GM19463 (cell line): ENCODE data around the gene COX6B2.

Experiments
- ATAC-seq: cut with Tn5 transposase; IDR thresholded peaks from one replicate; pipeline ENCODE4 v1.9.1; 2021; ENCODE audit warnings: mild to moderate bottlenecking, moderate library complexity; ENCODE audit not compliant: unreplicated experiment

Gene COX6B2

DNA sequence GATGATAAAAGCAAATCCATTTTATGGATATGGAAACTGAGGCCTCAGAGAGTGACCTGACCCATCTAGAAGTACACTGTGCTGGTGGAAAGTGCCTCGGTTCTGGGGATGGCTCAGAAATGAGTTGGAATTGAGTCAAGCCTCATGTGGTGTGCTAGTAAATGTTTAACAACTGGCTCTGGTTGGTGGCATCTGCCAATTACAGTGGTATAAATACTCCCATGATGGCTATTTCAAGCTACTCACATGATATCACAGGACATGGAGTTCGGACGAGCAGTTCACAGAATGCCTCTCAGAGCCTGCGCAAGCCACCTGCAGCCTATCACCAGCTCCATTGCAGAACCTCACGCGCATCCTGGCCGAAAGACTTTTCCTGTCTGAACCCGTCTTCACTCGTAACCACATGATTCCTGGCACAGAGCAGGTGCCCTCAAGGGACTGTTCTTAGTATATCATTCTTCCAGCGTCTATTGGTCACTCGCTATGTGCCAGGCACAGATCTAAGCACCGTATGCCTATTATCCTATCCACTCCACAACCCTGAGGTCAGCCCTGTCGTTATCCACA, 38.5 kb downstream of the COX6B2 start:
- ATAC-seq, result no peak

GRCh38 chr19:55314396-55314795, 40.1 kb downstream of the COX6B2 start:
- no peak for ATAC-seq

DNA sequence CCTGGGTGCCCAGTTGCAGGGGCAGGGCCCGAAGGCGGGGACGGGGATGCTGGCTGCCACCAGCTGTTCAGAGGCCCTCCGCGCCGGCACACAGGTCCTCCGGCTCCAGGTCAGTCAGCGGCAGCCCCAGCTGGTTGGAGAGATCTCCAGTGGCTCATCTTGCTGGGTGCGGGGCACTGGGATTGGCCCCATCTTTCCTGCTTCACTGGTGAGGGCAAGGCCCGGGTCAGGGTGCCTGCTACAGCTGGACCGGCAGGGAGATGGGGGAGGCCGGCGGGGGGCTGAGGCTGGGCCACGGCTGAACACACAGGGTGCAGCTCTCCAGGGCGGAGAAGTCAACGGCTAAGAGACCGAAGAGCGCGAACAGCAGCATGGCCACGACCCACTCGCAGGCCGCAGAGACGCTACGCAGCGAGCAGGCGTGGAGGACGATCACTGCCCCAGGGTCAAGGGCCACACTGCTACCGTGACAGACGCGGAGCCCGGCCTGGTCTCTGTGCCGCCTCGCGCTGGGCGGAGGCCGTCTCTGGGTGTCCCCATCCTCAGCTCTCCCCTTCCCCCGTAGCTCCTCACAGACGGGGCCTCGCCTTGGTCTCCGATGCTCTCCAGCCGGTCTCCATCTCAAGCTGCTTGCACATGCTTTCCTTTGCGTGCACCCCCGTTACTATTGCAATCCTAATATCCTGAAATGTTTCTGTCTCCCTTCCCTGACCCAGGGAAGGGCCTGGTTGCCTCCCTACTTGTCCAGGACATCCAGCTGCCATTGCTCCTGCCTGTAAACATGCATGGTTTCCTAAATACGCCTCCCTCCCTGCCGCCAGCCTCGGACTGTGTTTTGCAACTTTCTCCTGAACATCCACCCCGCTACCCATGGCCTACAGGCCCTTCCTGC, 41.7 kb downstream of the COX6B2 start:
- no peak for ATAC-seq

DNA sequence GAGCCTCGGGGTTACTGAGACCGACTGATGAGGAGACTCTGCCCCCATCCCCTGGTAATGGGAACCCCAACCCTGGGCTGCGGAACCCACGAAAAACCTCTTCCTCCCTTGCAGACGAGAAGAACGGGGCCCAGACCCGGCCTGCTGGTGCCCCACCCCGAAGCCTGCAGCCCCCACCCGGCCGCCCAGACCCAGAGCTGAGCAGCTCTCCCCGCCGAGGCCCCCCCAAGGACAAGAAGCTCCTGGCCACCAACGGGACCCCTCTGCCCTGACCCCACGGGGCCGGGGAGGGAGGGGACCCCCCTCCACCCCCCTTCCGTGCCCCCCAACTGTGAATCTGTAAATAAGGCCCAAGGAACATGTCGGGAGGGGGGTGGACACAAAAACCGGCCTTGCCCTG, 42.7 kb downstream of the COX6B2 start:
- ATAC-seq, result no peak

- no peak for ATAC-seq
Observed at GRCh38 chr19:55311397-55311796, 43.1 kb downstream of the COX6B2 start.

DNA sequence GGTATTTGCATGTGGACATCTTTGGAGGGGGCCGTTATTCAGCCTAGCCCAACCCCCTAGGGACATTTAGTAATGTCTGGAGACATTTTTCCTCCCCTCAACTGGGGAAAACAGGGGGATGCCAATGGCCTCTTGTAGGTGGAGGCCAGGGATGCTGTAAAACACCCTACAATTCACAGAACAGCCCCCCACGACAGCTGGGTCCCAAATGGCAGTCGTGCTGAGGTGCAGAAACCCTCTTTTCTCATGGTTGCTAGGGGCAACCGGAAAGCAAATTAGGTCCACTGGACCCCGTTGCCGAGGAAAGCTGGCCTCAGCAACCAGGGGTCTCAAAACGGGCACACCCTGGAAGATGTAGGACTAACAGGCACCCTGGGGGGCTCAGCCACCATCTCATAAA, 44.0 kb downstream of the COX6B2 start:
- no peak for ATAC-seq

- no peak for ATAC-seq
Observed at GRCh38 chr19:55309448-55309847, 45.1 kb downstream of the COX6B2 start.

DNA sequence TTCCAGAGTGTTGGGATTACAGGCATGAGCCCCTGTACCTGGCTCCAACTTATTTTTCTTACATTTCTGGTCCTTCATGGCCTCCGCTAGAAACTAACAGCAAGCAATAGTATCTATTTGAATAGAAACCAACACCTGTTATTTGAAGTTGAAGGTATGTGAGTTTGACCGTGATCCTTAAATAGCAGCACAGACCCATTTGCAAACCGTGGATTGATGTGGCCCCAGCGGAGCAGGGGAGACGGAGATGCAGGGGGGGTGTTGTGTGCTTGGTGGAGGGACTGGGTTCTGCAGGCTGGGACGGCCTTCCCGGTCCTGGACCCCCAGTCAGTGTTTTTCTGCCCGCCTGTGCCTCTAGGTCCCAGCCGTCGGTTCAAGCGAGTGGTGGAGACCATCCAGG, 46.2 kb downstream of the COX6B2 start:
- no peak for ATAC-seq

GRCh38 chr19:55306712-55307111, 47.8 kb downstream of the COX6B2 start:
- no peak for ATAC-seq

- no peak for ATAC-seq
Observed at GRCh38 chr19:55305983-55306562, 48.4 kb downstream of the COX6B2 start.

DNA sequence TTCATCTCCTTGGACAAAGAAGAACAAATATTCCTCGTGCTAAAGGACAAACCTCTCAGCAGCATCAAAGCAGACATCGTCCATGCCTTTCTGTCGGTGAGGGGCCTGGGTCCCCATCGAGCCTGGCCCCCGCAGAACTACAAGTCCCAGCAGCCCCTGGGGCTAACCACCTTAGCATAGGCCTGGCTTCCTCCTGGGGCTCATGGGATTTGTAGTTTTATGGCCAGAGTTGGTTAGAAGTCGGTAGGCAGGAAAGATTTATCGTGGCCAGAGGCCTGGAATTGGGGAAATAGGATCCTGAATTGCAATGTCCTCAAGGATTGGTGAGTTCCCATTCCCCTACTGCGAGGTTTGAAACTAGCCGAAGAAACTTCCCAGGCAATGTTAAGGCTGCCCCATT, 49.0 kb downstream of the COX6B2 start:
- ATAC-seq, result no peak

DNA sequence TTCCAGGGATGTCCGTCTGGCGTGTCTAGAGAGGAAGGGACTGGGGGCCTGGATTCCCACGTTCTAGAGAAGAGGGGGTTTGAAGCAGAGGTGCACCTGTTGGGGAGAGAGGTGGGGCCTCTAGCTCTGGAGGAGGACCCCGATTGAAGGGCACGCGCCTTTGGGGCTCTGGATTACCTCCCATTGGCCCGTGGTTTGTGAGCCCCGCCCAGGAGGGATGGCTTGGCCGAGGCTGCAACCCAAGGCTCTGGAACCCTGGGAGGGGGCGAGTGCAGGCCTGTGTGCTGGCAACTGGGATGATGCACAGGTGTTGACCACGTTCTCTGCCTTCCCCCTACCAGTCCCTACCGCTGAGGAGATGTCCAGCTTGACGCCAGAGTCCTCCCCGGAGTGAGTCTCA, 49.5 kb downstream of the COX6B2 start:
- ATAC-seq, result no peak

DNA sequence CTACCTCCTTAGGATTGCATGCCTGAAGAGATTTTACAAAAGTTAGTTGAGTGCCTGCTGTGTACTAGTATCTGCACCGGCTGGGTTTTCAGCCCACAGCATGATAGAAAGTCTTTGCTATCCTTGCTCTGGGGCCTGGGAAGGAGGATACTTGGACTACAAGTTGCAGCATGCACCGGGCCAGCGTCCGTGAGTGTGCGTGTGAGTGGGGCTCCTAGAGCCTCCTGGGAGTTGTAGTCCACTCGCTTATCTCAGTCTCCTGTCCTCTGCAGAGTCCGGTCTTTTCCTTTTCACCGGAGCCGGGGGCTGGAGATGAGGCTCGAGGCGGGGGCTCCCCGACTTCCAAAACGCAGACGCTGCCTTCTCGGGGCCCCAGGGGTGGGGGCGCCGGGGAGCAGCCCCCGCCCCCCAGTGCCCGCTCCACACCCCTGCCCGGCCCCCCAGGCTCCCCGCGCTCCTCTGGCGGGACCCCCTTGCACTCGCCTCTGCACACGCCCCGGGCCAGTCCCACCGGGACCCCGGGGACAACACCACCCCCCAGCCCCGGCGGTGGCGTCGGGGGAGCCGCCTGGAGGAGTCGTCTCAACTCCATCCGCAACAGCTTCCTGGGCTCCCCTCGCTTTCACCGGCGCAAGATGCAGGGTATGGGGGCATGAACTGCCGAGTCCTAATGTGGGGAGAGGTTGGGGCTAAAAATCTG, 50.1 kb downstream of the COX6B2 start:
- no peak for ATAC-seq

DNA sequence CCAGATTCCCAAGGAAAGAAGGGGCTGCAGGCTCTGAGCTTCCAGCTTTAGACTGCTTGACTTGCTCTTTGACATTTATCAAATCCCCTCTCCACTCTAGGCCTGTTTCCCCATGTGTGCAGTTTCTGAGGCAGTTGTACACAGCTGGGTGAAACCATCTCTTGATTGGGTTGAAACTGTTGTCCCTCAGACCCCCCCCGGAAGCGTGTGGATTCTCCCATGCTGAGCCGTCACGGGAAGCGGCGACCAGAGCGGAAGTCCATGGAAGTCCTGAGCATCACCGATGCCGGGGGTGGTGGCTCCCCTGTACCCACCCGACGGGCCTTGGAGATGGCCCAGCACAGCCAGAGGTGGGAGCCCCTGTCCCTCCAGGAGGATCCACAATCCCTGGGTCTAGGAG, 51.0 kb downstream of the COX6B2 start:
- ATAC-seq, result no peak

DNA sequence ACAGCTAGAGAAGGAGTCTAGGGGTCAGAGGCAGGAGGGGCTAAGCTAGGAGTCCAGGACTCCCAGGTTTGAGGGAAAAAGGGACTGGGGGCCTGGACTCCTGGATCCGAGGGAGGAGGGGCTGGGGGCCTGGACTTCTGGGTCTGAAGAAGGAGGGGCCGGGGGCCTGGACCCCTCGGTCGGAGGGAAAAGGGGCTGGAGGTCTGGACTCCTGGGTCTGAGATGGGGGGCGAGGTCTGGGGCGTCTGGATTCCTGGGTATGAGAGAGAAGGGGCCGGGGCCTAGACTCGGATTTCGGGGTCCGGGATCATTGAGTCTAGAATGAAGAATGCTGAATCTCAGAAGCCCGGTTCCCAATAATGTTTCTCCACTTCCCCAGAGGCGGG, 52.2 kb downstream of the COX6B2 start:
- no peak for ATAC-seq

DNA sequence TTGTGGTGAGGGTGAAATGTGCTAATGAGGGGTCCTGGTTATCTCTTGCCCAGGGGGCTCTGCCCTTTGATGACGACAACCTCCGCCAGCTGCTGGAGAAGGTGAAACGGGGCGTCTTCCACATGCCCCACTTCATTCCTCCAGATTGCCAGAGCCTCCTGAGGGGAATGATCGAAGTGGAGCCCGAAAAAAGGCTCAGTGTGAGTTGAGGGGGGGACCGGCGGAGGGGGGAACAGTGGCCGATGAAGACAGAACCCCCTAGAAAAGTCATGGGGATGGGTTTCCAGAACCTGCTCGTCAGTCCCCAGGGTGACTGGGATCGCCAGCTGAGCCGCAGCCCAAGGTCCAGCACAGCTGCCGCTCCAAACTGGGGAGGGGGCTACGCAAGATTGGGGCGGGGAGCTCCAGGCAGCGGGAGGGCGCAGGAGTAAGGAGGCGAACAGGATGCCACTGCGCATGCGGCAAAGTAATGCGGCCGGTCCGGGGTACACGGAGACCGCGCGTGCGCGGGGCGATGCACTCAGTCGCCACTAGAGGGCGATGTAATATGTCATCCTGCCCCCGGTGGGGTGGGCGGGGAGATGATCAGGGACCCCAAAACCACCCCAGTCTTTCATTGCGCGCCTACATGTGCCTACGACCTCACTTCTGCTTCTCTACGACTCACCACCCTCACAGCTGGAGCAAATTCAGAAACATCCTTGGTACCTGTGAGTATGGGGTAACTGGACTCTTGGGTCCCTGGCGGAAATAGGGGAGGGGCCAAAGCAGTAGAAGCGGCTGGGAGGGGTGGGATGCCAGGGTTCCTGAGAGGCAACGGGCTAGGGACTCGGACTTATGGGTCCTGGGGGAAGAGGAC, 52.8 kb downstream of the COX6B2 start:
- ATAC-seq, result peak; percentile 79

DNA sequence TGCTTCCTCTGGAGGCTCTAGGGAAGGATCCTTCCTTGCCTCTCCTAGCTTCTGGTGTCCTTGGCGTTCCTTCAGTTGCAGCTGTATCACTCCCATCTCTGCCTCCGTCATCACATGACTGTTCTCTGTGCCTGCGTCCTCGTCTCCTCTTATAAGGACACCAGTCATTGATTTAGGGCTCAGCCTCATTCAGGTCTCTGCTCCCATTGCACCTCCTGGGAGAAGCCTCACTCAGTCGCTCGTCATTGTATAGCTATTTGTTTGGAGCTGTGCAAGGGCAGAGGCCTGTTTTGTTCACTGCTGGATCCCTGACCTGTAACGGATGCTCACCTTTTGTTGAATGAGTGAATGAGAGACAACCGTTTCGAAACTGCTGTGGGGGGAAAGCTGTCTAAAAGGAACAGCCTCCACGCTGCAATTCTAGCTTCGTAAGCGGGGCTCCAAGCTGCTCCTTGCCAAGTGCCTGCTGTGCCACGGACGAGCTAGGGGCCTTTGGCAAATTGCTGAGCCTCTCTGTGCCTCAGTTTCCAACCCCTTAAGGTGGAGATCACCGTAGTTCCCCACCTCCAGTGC, 53.5 kb downstream of the COX6B2 start:
- ATAC-seq, result no peak

DNA sequence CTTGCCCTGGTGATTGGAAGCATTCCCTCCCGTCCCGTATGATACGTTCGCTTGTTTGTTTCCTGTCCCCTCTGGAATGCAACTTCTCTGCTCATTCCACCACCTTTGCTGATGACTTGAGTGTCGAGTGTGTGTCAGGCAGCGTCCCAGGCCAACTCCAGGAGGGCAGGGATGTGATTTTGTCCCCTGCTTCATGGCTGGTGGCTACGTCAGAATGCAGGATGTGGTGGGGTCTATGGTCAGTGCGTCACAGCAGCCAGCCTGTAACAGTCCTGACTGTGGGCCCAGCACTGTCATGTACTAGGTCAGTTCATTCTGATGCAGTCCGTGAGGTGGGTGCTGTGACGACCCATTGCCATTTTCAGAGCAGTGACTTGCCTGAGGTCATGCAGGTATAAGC, 54.5 kb downstream of the COX6B2 start:
- no peak for ATAC-seq
